Gastroesophageal sphincter (tissue), 4 donors: ENCODE results near the gene WDR53. TPM values are rescaled to one million over a fixed set of nuclear protein-coding genes. Genes with fewer than 3 reads are reported as not detected.
"Not testable (repeated sequence)": the region's sequence is repeated elsewhere in the genome, so short reads cannot be mapped to it uniquely, and the experiment has no call there.

ENCODE experiments used
- ATAC-seq: fragments of 150-250 bp; one replicate; pipeline ENCODE4 v1.9.1; 2016; ENCODE audit warnings: mild to moderate bottlenecking, moderate library complexity
- H3K27ac ChIP-seq, 4 donors: fragments of 200-600 bp; sonication (generic) in 3 of 4; 1 replicate in 3 of 4; 2 replicates in 1 of 4; pipeline ENCODE4 v1.5.1; 2016 to 2019
- H3K27me3 ChIP-seq: fragments of 200-600 bp; sonication (generic); one replicate; pipeline ENCODE4 v1.5.1; 2019
- H3K36me3 ChIP-seq, 2 donors: fragments of 200-600 bp; sonication (generic); one replicate each; pipeline ENCODE4 v1.5.1; 2019; ENCODE audit warnings: control low read depth in 1 of 2
- H3K4me1 ChIP-seq, 3 donors: fragments of 200-600 bp; sonication (generic); 1 replicate in 2 of 3; 2 replicates in 1 of 3; pipeline ENCODE4 v1.5.1; 2016 to 2019; ENCODE audit warnings: control low read depth in 2 of 3
- H3K4me3 ChIP-seq, 2 donors: fragments of 200-600 bp; sonication (generic); one replicate each; pipeline ENCODE4 v1.5.1; 2019; ENCODE audit warnings: mild to moderate bottlenecking in 1 of 2, moderate library complexity in 1 of 2
- H3K9me3 ChIP-seq, 3 donors: fragments of 200-600 bp; sonication (generic); one replicate each; pipeline ENCODE4 v1.5.1; 2017 to 2019; ENCODE audit warnings: control low read depth in 2 of 3
- EP300 ChIP-seq: sonication (generic); formaldehyde crosslinking; IDR thresholded peaks from one replicate; pipeline ENCODE4 v1.6.1; 2017; ENCODE audit warnings: antibody characterized with exemption, mild to moderate bottlenecking
- POLR2A ChIP-seq, 2 donors: fragments of 450-650 bp; IDR thresholded peaks; one replicate each; pipeline ENCODE4 v1.6.1; 2017; ENCODE audit warnings: antibody characterized with exemption in 2 of 2, mild to moderate bottlenecking in 2 of 2, moderate library complexity in 1 of 2
- POLR2AphosphoS5 ChIP-seq: sonication (generic); formaldehyde crosslinking; IDR thresholded peaks from one replicate; pipeline ENCODE4 v1.6.1; 2017; ENCODE audit warnings: antibody characterized with exemption
- WGBS, 2 donors: methylation state at CpG; one replicate each; pipeline ENCODE4 v1.1.5; 2018; ENCODE audit warnings: low coverage in 1 of 2; 5-methylcytosine and 5-hydroxymethylcytosine counted together
- total RNA-seq, 4 donors: library from RNA; depleted of rRNA; stranded (reverse); fragments of >200 nt; gene quantifications; one replicate each; pipeline ENCODE4 v1.1.0, GENCODE V29; 2016
- TF ChIP-seq, protein P1 (sequence below), 4 experiments: fragments of 200-600 bp in 2 of 4; fragments of 450-650 bp in 2 of 4; sonication (generic) in 1 of 4; IDR thresholded peaks; one replicate each; pipeline ENCODE4 v1.5.1; 2017 to 2019; ENCODE audit warnings: antibody characterized with exemption in 4 of 4, mild to moderate bottlenecking in 2 of 4, moderate library complexity in 2 of 4

Gene WDR53
- total RNA-seq, 4 donors from 2014 or later = 3.3 to 8.1 (median 6.8) TPM

GRCh38 chr3:196552253-196552652 lies 16.1 kb downstream of the WDR53 start:
- H3K4me1 ChIP-seq = no peaks in the 10 kb centered on the region
- TF ChIP-seq EP300 (no peak), POLR2AphosphoS5 (no peak), POLR2A (IDR thresholded peaks at IDR 0.05) (no peak)
- TF ChIP-seq, protein P1, sequence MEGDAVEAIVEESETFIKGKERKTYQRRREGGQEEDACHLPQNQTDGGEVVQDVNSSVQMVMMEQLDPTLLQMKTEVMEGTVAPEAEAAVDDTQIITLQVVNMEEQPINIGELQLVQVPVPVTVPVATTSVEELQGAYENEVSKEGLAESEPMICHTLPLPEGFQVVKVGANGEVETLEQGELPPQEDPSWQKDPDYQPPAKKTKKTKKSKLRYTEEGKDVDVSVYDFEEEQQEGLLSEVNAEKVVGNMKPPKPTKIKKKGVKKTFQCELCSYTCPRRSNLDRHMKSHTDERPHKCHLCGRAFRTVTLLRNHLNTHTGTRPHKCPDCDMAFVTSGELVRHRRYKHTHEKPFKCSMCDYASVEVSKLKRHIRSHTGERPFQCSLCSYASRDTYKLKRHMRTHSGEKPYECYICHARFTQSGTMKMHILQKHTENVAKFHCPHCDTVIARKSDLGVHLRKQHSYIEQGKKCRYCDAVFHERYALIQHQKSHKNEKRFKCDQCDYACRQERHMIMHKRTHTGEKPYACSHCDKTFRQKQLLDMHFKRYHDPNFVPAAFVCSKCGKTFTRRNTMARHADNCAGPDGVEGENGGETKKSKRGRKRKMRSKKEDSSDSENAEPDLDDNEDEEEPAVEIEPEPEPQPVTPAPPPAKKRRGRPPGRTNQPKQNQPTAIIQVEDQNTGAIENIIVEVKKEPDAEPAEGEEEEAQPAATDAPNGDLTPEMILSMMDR (IDR thresholded peaks at IDR 0.05) = no peak
- 90 to 99% methylated on average over 5 of the region's 5 CpGs for WGBS, 2 donors
- no peak overlapping the region for H3K27ac ChIP-seq
- ATAC-seq = no peak
- no peaks in the 10 kb centered on the region for H3K9me3 ChIP-seq
- H3K4me3 ChIP-seq = no peak overlapping the region
- H3K27me3 ChIP-seq = no peaks in the 10 kb centered on the region
- peaks cover 0 to 29% of the 10 kb centered on the region in 2 donors for H3K36me3 ChIP-seq

DNA sequence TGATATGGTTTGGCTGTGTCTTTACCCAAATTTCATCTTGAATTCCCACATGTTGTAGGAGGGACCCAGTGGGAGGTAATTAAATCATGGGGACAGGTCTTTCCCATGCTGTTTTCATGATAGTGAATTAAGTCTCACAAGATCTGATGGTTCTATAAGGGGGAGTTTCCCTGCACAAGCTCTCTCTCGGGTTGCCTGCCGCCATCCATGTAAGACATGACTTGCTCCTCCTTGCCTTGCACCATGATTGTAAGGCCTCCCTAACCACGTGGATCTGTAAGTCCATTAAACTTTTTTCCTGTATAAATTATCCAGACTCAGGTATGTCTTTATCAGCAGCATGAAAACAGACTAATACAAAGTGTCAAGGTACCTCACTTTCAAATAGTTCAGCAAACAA lies 18.2 kb downstream of the WDR53 start:
- peaks cover 0 to 28% of the 10 kb centered on the region in 2 donors for H3K36me3 ChIP-seq
- not testable (repeated sequence) for H3K4me3 ChIP-seq, H3K9me3 ChIP-seq, ATAC-seq, H3K27ac ChIP-seq, H3K4me1 ChIP-seq, H3K27me3 ChIP-seq
- WGBS, 2 donors = 71 to 82% methylated on average over 3 of the region's 3 CpGs

DNA sequence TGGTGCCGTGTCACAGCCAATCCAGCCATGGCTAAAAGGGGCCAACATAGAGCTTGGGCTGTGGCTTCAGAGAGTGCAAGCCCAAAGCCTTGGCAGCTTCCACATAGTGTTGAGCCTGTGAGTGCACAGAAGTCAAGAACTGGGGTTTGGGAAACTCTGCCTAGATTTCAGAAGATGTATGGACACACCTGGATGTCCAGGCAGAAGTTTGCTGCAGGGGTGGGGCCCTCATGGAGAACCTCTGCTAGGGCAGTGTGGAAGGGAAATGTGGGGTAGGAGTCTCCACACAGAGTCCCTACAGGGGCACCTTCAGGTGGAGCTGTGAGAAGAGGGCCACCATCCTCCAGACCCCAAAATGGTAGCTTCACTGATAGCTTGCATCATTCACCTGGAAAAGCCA lies 19.0 kb downstream of the WDR53 start:
- WGBS, 2 donors = 83 to 100% methylated on average over 1 of the region's 1 CpG
- H3K27me3 ChIP-seq, H3K4me3 ChIP-seq, H3K4me1 ChIP-seq, H3K27ac ChIP-seq, ATAC-seq, H3K9me3 ChIP-seq: not testable (repeated sequence)
- peaks cover 0 to 19% of the 10 kb centered on the region in 2 donors for H3K36me3 ChIP-seq

DNA sequence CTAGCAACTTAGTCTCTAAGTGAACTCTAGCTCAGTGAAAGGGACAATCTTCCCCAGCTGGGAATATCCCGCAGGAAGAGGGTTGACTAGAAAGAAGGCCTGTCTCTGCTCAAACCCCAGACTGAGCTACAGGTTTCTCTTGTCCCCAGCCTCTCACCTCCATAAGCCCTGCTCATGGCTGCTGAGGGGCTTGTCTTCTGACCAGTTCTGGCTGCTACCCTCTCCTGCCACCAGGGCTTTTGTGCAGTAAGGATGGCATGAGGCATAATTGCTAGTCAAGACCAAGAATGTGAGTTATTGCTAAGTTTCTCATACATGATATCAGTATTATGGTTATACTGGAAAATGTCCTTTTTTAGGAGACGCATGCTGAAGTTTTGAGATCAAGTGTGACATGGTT lies 21.3 kb downstream of the WDR53 start:
- no peak for TF ChIP-seq POLR2A (IDR thresholded peaks at IDR 0.05)
- TF ChIP-seq EP300 = no peak
- no peak for TF ChIP-seq POLR2AphosphoS5
- TF ChIP-seq, protein P1 (IDR thresholded peaks at IDR 0.05) = no peak
- Histone ChIP-seq H3K9me3 (no peaks in the 10 kb centered on the region), H3K27me3 (no peaks in the 10 kb centered on the region), H3K27ac (no peak overlapping the region), H3K4me3 (no peak overlapping the region), H3K36me3 (no peaks in the 10 kb centered on the region), H3K4me1 (no peaks in the 10 kb centered on the region)
- 100% methylated on average over 1 to 2 of the region's 2 CpGs for WGBS, 2 donors
- no peak for ATAC-seq

- WGBS, 2 donors = 80 to 86% methylated on average over 5 of the region's 5 CpGs
- Histone ChIP-seq H3K27me3 (no peaks in the 10 kb centered on the region), H3K27ac (no peak overlapping the region), H3K4me1 (no peaks in the 10 kb centered on the region), H3K36me3 (no peaks in the 10 kb centered on the region), H3K4me3 (no peak overlapping the region), H3K9me3 (no peaks in the 10 kb centered on the region)
- TF ChIP-seq EP300 (no peak), POLR2AphosphoS5 (no peak), POLR2A (IDR thresholded peaks at IDR 0.05) (no peak)
- TF ChIP-seq, protein P1 (IDR thresholded peaks at IDR 0.05) = no peak
- no peak for ATAC-seq
These were observed 21.8 kb downstream of the WDR53 start for GRCh38 chr3:196546537-196546936.

- no peaks in the 10 kb centered on the region for H3K9me3 ChIP-seq
- 86 to 89% methylated on average over 2 of the region's 2 CpGs for WGBS, 2 donors
- H3K27ac ChIP-seq = no peak overlapping the region
- TF ChIP-seq EP300 (no peak), POLR2A (IDR thresholded peaks at IDR 0.05) (no peak), POLR2AphosphoS5 (no peak)
- TF ChIP-seq, protein P1 (IDR thresholded peaks at IDR 0.05) = no peak
- no peaks in the 10 kb centered on the region for H3K4me1 ChIP-seq
- no peaks in the 10 kb centered on the region for H3K36me3 ChIP-seq
- no peak for ATAC-seq
- H3K4me3 ChIP-seq = no peak overlapping the region
- H3K27me3 ChIP-seq = no peaks in the 10 kb centered on the region
These were observed 23.8 kb downstream of the WDR53 start for GRCh38 chr3:196544491-196544992.
